Activated T-helper 17 cell treated with anti-CD3 and anti-CD28 coated beads, Interleukin-2, amount 50 U/mL, for 72 hours (primary cell): Measurements from ENCODE around the gene NPC2. TPM values are rescaled to one million over a fixed set of nuclear protein-coding genes. Genes with fewer than 3 reads are reported as not detected.

ENCODE experiments used
- ATAC-seq: fragments of 150-1000 bp; cut with Tn5 transposase; replicated peaks from 2 replicates; pipeline ENCODE4 v1.10.0; 2021; ENCODE audit warnings: mild to moderate bottlenecking, moderate library complexity
- H3K27ac Mint-ChIP-seq: one replicate; pipeline ENCODE4 v1.8.0; 2022; ENCODE audit warnings: mixed read lengths
- H3K27me3 Mint-ChIP-seq: one replicate; pipeline ENCODE4 v1.8.0; 2022; ENCODE audit warnings: mixed read lengths
- H3K36me3 Mint-ChIP-seq: one replicate; pipeline ENCODE4 v1.8.0; 2022; ENCODE audit warnings: low read depth, mild to moderate bottlenecking, mixed read lengths
- H3K4me1 Mint-ChIP-seq: one replicate; pipeline ENCODE4 v1.8.0; 2022; ENCODE audit warnings: mixed read lengths
- H3K4me3 Mint-ChIP-seq: one replicate; pipeline ENCODE4 v1.8.0; 2022; ENCODE audit warnings: mild to moderate bottlenecking, mixed read lengths
- H3K9me3 Mint-ChIP-seq: one replicate; pipeline ENCODE4 v1.8.0; 2022; ENCODE audit warnings: mixed read lengths
- total RNA-seq, 2 donors: library from RNA; stranded (reverse); gene quantifications; one replicate each; pipeline ENCODE4 v1.2.3, GENCODE V29; 2022

The NPC2 gene
- total RNA-seq, 2 donors from 2014 or later = 34.1 to 37.2 TPM

- Mint-ChIP-seq H3K9me3 (no peaks in the 10 kb centered on the region), H3K27me3 (no peaks in the 10 kb centered on the region), H3K27ac (no peak overlapping the region), H3K4me1 (no peaks in the 10 kb centered on the region), H3K36me3 (peaks cover 53% of the 10 kb centered on the region), H3K4me3 (no peak overlapping the region)
- no peak for ATAC-seq
These were observed 14.0 kb downstream of the NPC2 start for GRCh38 chr14:74478996-74479635.

GRCh38 chr14:74476607-74477006 is 16.5 kb downstream of the NPC2 start:
- Mint-ChIP-seq H3K4me1 (no peaks in the 10 kb centered on the region), H3K36me3 (peaks cover 31% of the 10 kb centered on the region), H3K9me3 (no peaks in the 10 kb centered on the region), H3K27ac (no peak overlapping the region), H3K27me3 (no peaks in the 10 kb centered on the region), H3K4me3 (no peak overlapping the region)
- ATAC-seq = no peak

- H3K36me3 Mint-ChIP-seq = peaks cover 26% of the 10 kb centered on the region
- ATAC-seq = no peak
- no peaks in the 10 kb centered on the region for H3K9me3 Mint-ChIP-seq
- H3K27ac Mint-ChIP-seq = peak overlapping the region; percentile 13
- no peaks in the 10 kb centered on the region for H3K4me1 Mint-ChIP-seq
- no peak overlapping the region for H3K4me3 Mint-ChIP-seq
- no peaks in the 10 kb centered on the region for H3K27me3 Mint-ChIP-seq
These were observed 17.0 kb downstream of the NPC2 start for GRCh38 chr14:74476107-74476506.

GRCh38 chr14:74475678-74476077 is 17.4 kb downstream of the NPC2 start:
- Mint-ChIP-seq H3K36me3 (peaks cover 22% of the 10 kb centered on the region), H3K27me3 (no peaks in the 10 kb centered on the region), H3K27ac (peak overlapping the region; percentile 13), H3K9me3 (no peaks in the 10 kb centered on the region), H3K4me3 (no peak overlapping the region), H3K4me1 (no peaks in the 10 kb centered on the region)
- ATAC-seq = peak; percentile 35

GRCh38 chr14:74474376-74474775 is 18.7 kb downstream of the NPC2 start:
- Mint-ChIP-seq H3K36me3 (peaks cover 9% of the 10 kb centered on the region), H3K9me3 (no peaks in the 10 kb centered on the region), H3K27ac (no peak overlapping the region), H3K4me3 (no peak overlapping the region), H3K4me1 (no peaks in the 10 kb centered on the region), H3K27me3 (no peaks in the 10 kb centered on the region)
- no peak for ATAC-seq

- Mint-ChIP-seq H3K36me3 (no peaks in the 10 kb centered on the region), H3K4me1 (no peaks in the 10 kb centered on the region), H3K4me3 (no peak overlapping the region), H3K9me3 (no peaks in the 10 kb centered on the region), H3K27ac (no peak overlapping the region), H3K27me3 (no peaks in the 10 kb centered on the region)
- ATAC-seq = no peak
These were observed 20.5 kb downstream of the NPC2 start for GRCh38 chr14:74472601-74473000.

GRCh38 chr14:74469548-74470518 is 23.3 kb downstream of the NPC2 start:
- Mint-ChIP-seq H3K27me3 (no peaks in the 10 kb centered on the region), H3K4me1 (no peaks in the 10 kb centered on the region), H3K27ac (no peak overlapping the region), H3K9me3 (no peaks in the 10 kb centered on the region), H3K36me3 (no peaks in the 10 kb centered on the region), H3K4me3 (no peak overlapping the region)
- no peak for ATAC-seq

GRCh38 chr14:74468513-74468912 is 24.6 kb downstream of the NPC2 start:
- H3K9me3 Mint-ChIP-seq = no peaks in the 10 kb centered on the region
- H3K4me1 Mint-ChIP-seq = no peaks in the 10 kb centered on the region
- H3K4me3 Mint-ChIP-seq = no peak overlapping the region
- no peaks in the 10 kb centered on the region for H3K27me3 Mint-ChIP-seq
- ATAC-seq = no peak
- H3K27ac Mint-ChIP-seq = peak overlapping the region; percentile 39
- no peaks in the 10 kb centered on the region for H3K36me3 Mint-ChIP-seq

- H3K4me1 Mint-ChIP-seq = no peaks in the 10 kb centered on the region
- no peaks in the 10 kb centered on the region for H3K9me3 Mint-ChIP-seq
- no peaks in the 10 kb centered on the region for H3K36me3 Mint-ChIP-seq
- H3K27ac Mint-ChIP-seq = no peak overlapping the region
- H3K27me3 Mint-ChIP-seq = peaks cover 8% of the 10 kb centered on the region
- ATAC-seq = no peak
- H3K4me3 Mint-ChIP-seq = no peak overlapping the region
These were observed 27.8 kb downstream of the NPC2 start for GRCh38 chr14:74465335-74465734.

- peaks cover 11% of the 10 kb centered on the region for H3K27me3 Mint-ChIP-seq
- no peaks in the 10 kb centered on the region for H3K9me3 Mint-ChIP-seq
- H3K4me1 Mint-ChIP-seq = no peaks in the 10 kb centered on the region
- no peak overlapping the region for H3K27ac Mint-ChIP-seq
- H3K4me3 Mint-ChIP-seq = no peak overlapping the region
- H3K36me3 Mint-ChIP-seq = no peaks in the 10 kb centered on the region
- no peak for ATAC-seq
These were observed 28.3 kb downstream of the NPC2 start for GRCh38 chr14:74464785-74465184.

- Mint-ChIP-seq H3K4me3 (no peak overlapping the region), H3K27me3 (peaks cover 12% of the 10 kb centered on the region), H3K27ac (no peak overlapping the region), H3K9me3 (no peaks in the 10 kb centered on the region), H3K4me1 (no peaks in the 10 kb centered on the region), H3K36me3 (no peaks in the 10 kb centered on the region)
- no peak for ATAC-seq
These were observed 29.4 kb downstream of the NPC2 start for GRCh38 chr14:74463697-74464096.

GRCh38 chr14:74462993-74463392 is 30.1 kb downstream of the NPC2 start:
- H3K27ac Mint-ChIP-seq = no peak overlapping the region

GRCh38 chr14:74459976-74460375 is 33.1 kb downstream of the NPC2 start:
- Mint-ChIP-seq H3K36me3 (no peaks in the 10 kb centered on the region), H3K27ac (peak overlapping the region; percentile 36), H3K27me3 (peaks cover 12% of the 10 kb centered on the region), H3K4me1 (no peaks in the 10 kb centered on the region), H3K9me3 (no peaks in the 10 kb centered on the region), H3K4me3 (no peak overlapping the region)
- ATAC-seq = no peak

More at GRCh38 chr14:74462993-74463392, 30.1 kb downstream of the NPC2 start:
- no peak overlapping the region for H3K4me3 Mint-ChIP-seq
- peaks cover 12% of the 10 kb centered on the region for H3K27me3 Mint-ChIP-seq
- ATAC-seq = no peak
- no peaks in the 10 kb centered on the region for H3K4me1 Mint-ChIP-seq
- no peaks in the 10 kb centered on the region for H3K36me3 Mint-ChIP-seq
- H3K9me3 Mint-ChIP-seq = no peaks in the 10 kb centered on the region

- Mint-ChIP-seq H3K9me3 (no peaks in the 10 kb centered on the region), H3K27me3 (peaks cover 12% of the 10 kb centered on the region), H3K4me1 (no peaks in the 10 kb centered on the region), H3K36me3 (no peaks in the 10 kb centered on the region), H3K4me3 (no peak overlapping the region), H3K27ac (peak overlapping the region; percentile 36)
- ATAC-seq = peak; percentile 70
These were observed 33.7 kb downstream of the NPC2 start for GRCh38 chr14:74459289-74459946.

GRCh38 chr14:74457565-74457895 is 35.6 kb downstream of the NPC2 start:
- H3K4me1 Mint-ChIP-seq = no peaks in the 10 kb centered on the region
- H3K9me3 Mint-ChIP-seq = no peaks in the 10 kb centered on the region
- H3K36me3 Mint-ChIP-seq = no peaks in the 10 kb centered on the region
- H3K27ac Mint-ChIP-seq = no peak overlapping the region
- H3K4me3 Mint-ChIP-seq = no peak overlapping the region
- no peak for ATAC-seq
- peaks cover 12% of the 10 kb centered on the region for H3K27me3 Mint-ChIP-seq
